Immature natural killer cell (primary cell): ENCODE measurements around the gene FOXP1. TPM values are rescaled to one million over a fixed set of nuclear protein-coding genes. Genes with fewer than 3 reads are reported as not detected.
A peak's percentile ranks its signal among the peaks of the same experiment; 100 is the strongest.

Source experiments
- DNase-seq, 3 donors: peaks; one replicate each; pipeline ENCODE4 v3.0.0; 2022; ENCODE audit warnings: mixed read lengths in 1 of 3
- H3K27ac Mint-ChIP-seq, 6 donors: one replicate each; pipeline ENCODE4 v1.8.0; 2020; ENCODE audit warnings: mixed read lengths in 6 of 6, mild to moderate bottlenecking in 5 of 6, inconsistent platforms in 4 of 6, moderate library complexity in 3 of 6
- H3K27me3 Mint-ChIP-seq, 3 donors: one replicate each; pipeline ENCODE4 v1.8.0; 2020 to 2021; ENCODE audit warnings: low read depth in 3 of 3, mild to moderate bottlenecking in 3 of 3, mixed read lengths in 3 of 3, moderate library complexity in 3 of 3, inconsistent platforms in 1 of 3
- H3K36me3 Mint-ChIP-seq, 3 donors: one replicate each; pipeline ENCODE4 v1.8.0; 2020; ENCODE audit warnings: mixed read lengths in 3 of 3, inconsistent platforms in 2 of 3, mild to moderate bottlenecking in 2 of 3
- H3K4me1 Mint-ChIP-seq, 2 donors: one replicate each; pipeline ENCODE4 v1.8.0; 2020; ENCODE audit warnings: inconsistent platforms in 2 of 2, mild to moderate bottlenecking in 2 of 2, mixed read lengths in 2 of 2, moderate library complexity in 1 of 2
- H3K4me3 Mint-ChIP-seq, 5 donors: one replicate each; pipeline ENCODE4 v1.8.0; 2020; ENCODE audit warnings: mild to moderate bottlenecking in 5 of 5, mixed read lengths in 5 of 5, inconsistent platforms in 3 of 5, moderate library complexity in 3 of 5
- H3K9me3 Mint-ChIP-seq, 6 donors: one replicate each; pipeline ENCODE4 v1.8.0; 2020; ENCODE audit warnings: mild to moderate bottlenecking in 6 of 6, mixed read lengths in 6 of 6, inconsistent platforms in 4 of 6, moderate library complexity in 3 of 6
- polyA plus RNA-seq, 3 donors: library from polyadenylated mRNA; unstranded; fragments of 300-500 nt; fragmentation: Illumina TruSeq; gene quantifications; one replicate each; pipeline ENCODE4 v1.2.3, GENCODE V29; 2021

FOXP1 gene
- polyA plus RNA-seq, 3 donors from 2014 or later: 68.2 to 133 (median 84.0) TPM

- no peak overlapping the region for H3K27ac Mint-ChIP-seq
- H3K4me3 Mint-ChIP-seq: no peak overlapping the region
- peaks cover 0 to 4% (median 4%) of the 10 kb centered on the region in 3 donors for H3K27me3 Mint-ChIP-seq
- peaks cover 0 to 3% (median 3%) of the 10 kb centered on the region in 3 donors for H3K36me3 Mint-ChIP-seq
- no peaks in the 10 kb centered on the region for H3K4me1 Mint-ChIP-seq
- no peak for DNase-seq
- H3K9me3 Mint-ChIP-seq: no peaks in the 10 kb centered on the region
These were observed 295.1 kb downstream of the FOXP1 start for GRCh38 chr3:71288269-71288930.

- H3K36me3 Mint-ChIP-seq: peaks cover 3% of the 10 kb centered on the region in 3 donors
- no peaks in the 10 kb centered on the region for H3K4me1 Mint-ChIP-seq
- H3K4me3 Mint-ChIP-seq: no peak overlapping the region
- no peak overlapping the region for H3K27ac Mint-ChIP-seq
- no peak for DNase-seq
- H3K9me3 Mint-ChIP-seq: no peaks in the 10 kb centered on the region
- H3K27me3 Mint-ChIP-seq: peaks cover 1 to 4% (median 4%) of the 10 kb centered on the region in 3 donors
These were observed 298.4 kb downstream of the FOXP1 start for GRCh38 chr3:71285086-71285485.

- DNase-seq: no peak
- peaks cover 0 to 3% (median 0%) of the 10 kb centered on the region in 3 donors for H3K36me3 Mint-ChIP-seq
- no peaks in the 10 kb centered on the region for H3K9me3 Mint-ChIP-seq
- no peaks in the 10 kb centered on the region for H3K4me1 Mint-ChIP-seq
- no peak overlapping the region for H3K27ac Mint-ChIP-seq
- H3K27me3 Mint-ChIP-seq: peaks cover 0 to 4% (median 1%) of the 10 kb centered on the region in 3 donors
- no peak overlapping the region for H3K4me3 Mint-ChIP-seq
These were observed 300.6 kb downstream of the FOXP1 start for GRCh38 chr3:71282976-71283375.

GRCh38 chr3:71281280-71281679 lies 302.2 kb downstream of the FOXP1 start:
- Mint-ChIP-seq H3K4me3 (no peak overlapping the region), H3K27ac (peak overlapping the region in 1 of 6 donors; percentile 2), H3K4me1 (no peaks in the 10 kb centered on the region)

GRCh38 chr3:71277341-71277740 lies 306.2 kb downstream of the FOXP1 start:
- no peaks in the 10 kb centered on the region for H3K9me3 Mint-ChIP-seq
- H3K36me3 Mint-ChIP-seq: peaks cover 0 to 3% (median 3%) of the 10 kb centered on the region in 3 donors
- no peak for DNase-seq
- no peaks in the 10 kb centered on the region for H3K4me1 Mint-ChIP-seq
- H3K4me3 Mint-ChIP-seq: no peak overlapping the region
- H3K27me3 Mint-ChIP-seq: peaks cover 0 to 4% (median 3%) of the 10 kb centered on the region in 3 donors
- H3K27ac Mint-ChIP-seq: no peak overlapping the region

More at GRCh38 chr3:71281280-71281679, 302.2 kb downstream of the FOXP1 start:
- Mint-ChIP-seq H3K9me3 (no peaks in the 10 kb centered on the region), H3K27me3 (peaks cover 1 to 4% (median 2%) of the 10 kb centered on the region in 3 donors), H3K36me3 (peaks cover 0 to 3% (median 3%) of the 10 kb centered on the region in 3 donors)
- no peak for DNase-seq

GRCh38 chr3:71276531-71276930 lies 307.0 kb downstream of the FOXP1 start:
- Mint-ChIP-seq H3K27ac (no peak overlapping the region), H3K36me3 (peaks cover 0 to 3% (median 3%) of the 10 kb centered on the region in 3 donors), H3K9me3 (no peaks in the 10 kb centered on the region), H3K27me3 (peaks cover 0 to 4% (median 2%) of the 10 kb centered on the region in 3 donors), H3K4me1 (no peaks in the 10 kb centered on the region), H3K4me3 (no peak overlapping the region)
- no peak for DNase-seq

- H3K27me3 Mint-ChIP-seq: peaks cover 2 to 4% (median 2%) of the 10 kb centered on the region in 3 donors
- H3K27ac Mint-ChIP-seq: no peak overlapping the region
- DNase-seq: no peak
- H3K4me3 Mint-ChIP-seq: no peak overlapping the region
- peaks cover 22 to 25% of the 10 kb centered on the region in 2 donors for H3K4me1 Mint-ChIP-seq
- H3K9me3 Mint-ChIP-seq: no peaks in the 10 kb centered on the region
- H3K36me3 Mint-ChIP-seq: peaks cover 0 to 3% (median 0%) of the 10 kb centered on the region in 3 donors
These were observed 310.1 kb downstream of the FOXP1 start for GRCh38 chr3:71273453-71273852.

- Mint-ChIP-seq H3K4me3 (no peak overlapping the region), H3K27me3 (peaks cover 2% of the 10 kb centered on the region in 3 donors), H3K36me3 (peaks cover 0 to 3% (median 3%) of the 10 kb centered on the region in 3 donors), H3K9me3 (no peaks in the 10 kb centered on the region), H3K27ac (peak overlapping the region in 1 of 6 donors; percentile 45), H3K4me1 (peaks cover 22 to 27% of the 10 kb centered on the region in 2 donors)
- DNase-seq: no peak
These were observed 311.9 kb downstream of the FOXP1 start for GRCh38 chr3:71271596-71271995.

- H3K27ac Mint-ChIP-seq: peak overlapping the region; percentile 22 to 81 (median 61)
- no peaks in the 10 kb centered on the region for H3K9me3 Mint-ChIP-seq
- H3K36me3 Mint-ChIP-seq: peaks cover 0 to 9% (median 9%) of the 10 kb centered on the region in 3 donors
- H3K27me3 Mint-ChIP-seq: peaks cover 0 to 2% (median 0%) of the 10 kb centered on the region in 3 donors
- peak overlapping the region; percentile 10 to 64 (median 39) for H3K4me3 Mint-ChIP-seq
- peaks cover 26 to 27% of the 10 kb centered on the region in 2 donors for H3K4me1 Mint-ChIP-seq
- peak; percentile 15 to 25 (median 17) for DNase-seq
These were observed 313.6 kb downstream of the FOXP1 start for GRCh38 chr3:71269906-71270305.

- Mint-ChIP-seq H3K36me3 (peaks cover 0 to 9% (median 9%) of the 10 kb centered on the region in 3 donors), H3K4me3 (no peak overlapping the region), H3K27ac (no peak overlapping the region), H3K4me1 (peaks cover 26 to 27% of the 10 kb centered on the region in 2 donors), H3K9me3 (no peaks in the 10 kb centered on the region), H3K27me3 (peaks cover 0 to 2% (median 0%) of the 10 kb centered on the region in 3 donors)
- DNase-seq: no peak
These were observed 315.0 kb downstream of the FOXP1 start for GRCh38 chr3:71268462-71268999.

- H3K27me3 Mint-ChIP-seq: peaks cover 0 to 2% (median 0%) of the 10 kb centered on the region in 3 donors
- no peaks in the 10 kb centered on the region for H3K9me3 Mint-ChIP-seq
- no peak overlapping the region for H3K4me3 Mint-ChIP-seq
- peaks cover 27 to 29% of the 10 kb centered on the region in 2 donors for H3K4me1 Mint-ChIP-seq
- H3K36me3 Mint-ChIP-seq: peaks cover 0 to 9% (median 9%) of the 10 kb centered on the region in 3 donors
- H3K27ac Mint-ChIP-seq: no peak overlapping the region
- no peak for DNase-seq
These were observed 316.7 kb downstream of the FOXP1 start for GRCh38 chr3:71266875-71267274.

GRCh38 chr3:71265365-71265915 lies 318.1 kb downstream of the FOXP1 start:
- DNase-seq: no peak
- no peak overlapping the region for H3K4me3 Mint-ChIP-seq
- H3K27ac Mint-ChIP-seq: peak overlapping the region in 1 of 6 donors; percentile 71
- peaks cover 0 to 9% (median 9%) of the 10 kb centered on the region in 3 donors for H3K36me3 Mint-ChIP-seq
- peaks cover 21 to 24% of the 10 kb centered on the region in 2 donors for H3K4me1 Mint-ChIP-seq
- H3K9me3 Mint-ChIP-seq: no peaks in the 10 kb centered on the region
- H3K27me3 Mint-ChIP-seq: peaks cover 0 to 2% (median 0%) of the 10 kb centered on the region in 3 donors

GRCh38 chr3:71264840-71265239 lies 318.7 kb downstream of the FOXP1 start:
- peaks cover 0 to 2% (median 0%) of the 10 kb centered on the region in 3 donors for H3K27me3 Mint-ChIP-seq
- no peak overlapping the region for H3K4me3 Mint-ChIP-seq
- peaks cover 15 to 18% of the 10 kb centered on the region in 2 donors for H3K4me1 Mint-ChIP-seq
- peaks cover 0 to 9% (median 9%) of the 10 kb centered on the region in 3 donors for H3K36me3 Mint-ChIP-seq
- no peak for DNase-seq
- no peak overlapping the region for H3K27ac Mint-ChIP-seq
- H3K9me3 Mint-ChIP-seq: no peaks in the 10 kb centered on the region
